ELR (cell line): ENCODE data around the gene SCLT1.
"Not testable (repeated sequence)": the region's sequence is repeated elsewhere in the genome, so short reads cannot be mapped to it uniquely, and the experiment has no call there.

ENCODE experiments used
- DNase-seq: peaks from one replicate; pipeline ENCODE4 v3.0.0-alpha.2; 2015; ENCODE audit warnings: low read depth

Gene SCLT1

GRCh38 chr4:129069537-129069936 lies 23.8 kb downstream of the SCLT1 start:
- DNase-seq: not testable (repeated sequence)

DNA sequence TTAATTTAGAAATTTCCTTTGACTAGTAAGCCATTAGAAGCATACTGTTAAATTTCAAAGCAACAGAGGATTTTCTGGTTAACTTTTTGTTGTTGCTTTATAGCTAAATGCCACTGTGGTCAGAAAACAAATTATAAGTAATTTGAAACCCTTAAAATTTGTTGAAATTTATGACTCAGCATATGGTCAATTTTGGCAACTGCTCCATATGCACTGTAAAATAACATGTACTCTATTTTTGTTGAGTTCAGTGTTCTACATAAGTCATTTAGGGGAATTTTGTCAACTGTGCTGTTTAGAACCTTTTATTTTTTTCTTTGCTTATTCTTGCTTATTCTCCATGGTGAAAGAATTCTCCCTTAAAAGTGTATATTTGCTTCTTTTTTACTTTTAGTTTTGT lies 28.6 kb downstream of the SCLT1 start:
- peak; percentile 10 for DNase-seq

DNA sequence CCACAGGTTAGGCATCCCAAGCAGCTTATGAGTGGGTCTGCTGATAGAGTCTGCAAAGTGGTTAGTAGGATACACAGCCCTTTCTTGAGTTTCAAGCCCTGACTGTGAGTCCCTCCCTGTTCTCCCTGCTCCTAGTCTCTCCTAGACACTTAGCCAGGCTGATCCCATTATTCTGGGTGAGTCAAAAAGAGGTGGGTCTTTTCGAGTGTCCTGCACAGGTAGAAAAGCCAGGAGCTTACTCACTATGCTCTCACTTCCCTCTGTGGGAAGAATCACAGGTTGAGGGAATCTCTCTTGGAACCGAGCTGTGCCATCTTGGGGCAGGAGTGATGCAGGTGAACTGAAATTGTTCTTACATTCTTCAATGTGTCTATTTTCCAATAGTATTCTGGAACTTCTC lies 29.7 kb downstream of the SCLT1 start:
- no peak for DNase-seq

DNA sequence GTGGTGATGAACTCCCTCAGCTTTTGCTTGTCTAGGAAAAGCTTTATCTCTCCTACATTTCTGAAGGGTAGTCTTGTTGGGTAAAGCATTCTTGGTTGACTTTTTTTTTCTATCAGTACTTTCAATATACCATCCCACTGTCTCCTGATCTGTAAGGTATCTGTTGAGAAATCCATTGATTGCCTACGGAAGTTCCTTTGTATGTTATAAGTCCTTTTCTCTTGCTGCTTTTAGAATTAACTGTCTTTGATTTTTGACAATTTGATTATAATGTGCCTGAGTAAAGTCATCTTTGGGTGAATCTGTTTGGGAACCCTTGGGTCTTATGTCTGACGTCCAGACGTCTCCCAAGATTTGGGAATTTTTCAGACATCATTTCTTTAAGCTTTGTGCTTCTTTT lies 30.8 kb downstream of the SCLT1 start:
- no peak for DNase-seq

GRCh38 chr4:129059028-129059427 lies 34.3 kb downstream of the SCLT1 start:
- DNase-seq: no peak

GRCh38 chr4:129046055-129046959 lies 47.0 kb downstream of the SCLT1 start:
- peak; percentile 2 for DNase-seq

GRCh38 chr4:129043523-129043922 lies 49.8 kb downstream of the SCLT1 start:
- peak; percentile 2 for DNase-seq

DNA sequence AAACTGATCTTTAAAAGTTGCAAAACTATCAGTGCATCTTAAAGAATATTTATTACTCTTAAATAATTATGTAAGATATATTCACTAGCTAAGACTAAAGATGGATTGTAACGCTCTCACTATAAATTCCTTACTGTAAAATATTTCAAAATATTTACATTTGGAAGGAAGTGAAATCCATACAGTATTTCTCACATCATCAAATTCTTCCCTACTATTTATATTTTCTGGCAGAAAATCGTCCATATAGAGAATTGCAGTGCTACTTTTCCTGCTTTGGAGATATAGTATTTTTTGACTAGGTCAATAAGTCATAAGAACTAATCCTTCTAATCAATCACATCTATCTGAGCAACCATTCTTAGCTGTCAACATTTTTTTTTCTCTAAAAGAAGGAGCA lies 52.9 kb downstream of the SCLT1 start:
- DNase-seq: no peak

- no peak for DNase-seq
These were observed 56.2 kb downstream of the SCLT1 start for GRCh38 chr4:129037093-129037492.

- peak; percentile 5 for DNase-seq
These were observed 78.5 kb downstream of the SCLT1 start for GRCh38 chr4:129014566-129015509.

DNA sequence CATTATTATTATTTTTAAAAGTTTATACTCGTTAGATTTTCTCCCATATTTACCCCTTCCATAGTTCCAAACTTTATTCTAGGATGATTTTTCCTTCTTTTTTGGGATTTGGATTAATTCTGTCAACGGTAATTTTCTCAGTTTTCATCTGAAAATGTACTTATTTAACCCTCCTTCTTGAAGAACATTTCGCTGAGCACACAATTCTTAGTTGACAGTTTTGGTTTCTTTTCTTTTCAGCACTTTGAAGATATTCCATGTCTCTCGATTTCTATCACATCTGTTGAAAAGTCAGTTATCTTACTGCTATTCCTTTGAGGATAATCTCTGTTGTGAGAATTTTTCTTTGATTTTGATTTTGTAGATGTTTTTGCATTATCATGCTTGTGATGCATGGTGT lies 85.2 kb downstream of the SCLT1 start:
- no peak for DNase-seq

- no peak for DNase-seq
These were observed 106.4 kb downstream of the SCLT1 start for GRCh38 chr4:128986908-128987307.

GRCh38 chr4:128986019-128986418 lies 107.3 kb downstream of the SCLT1 start:
- no peak for DNase-seq

GRCh38 chr4:128983771-128984485 lies 109.4 kb downstream of the SCLT1 start:
- DNase-seq: no peak

GRCh38 chr4:128981377-128981776 lies 112.0 kb downstream of the SCLT1 start:
- DNase-seq: no peak

GRCh38 chr4:128980816-128981326 lies 112.5 kb downstream of the SCLT1 start:
- DNase-seq: no peak

GRCh38 chr4:128979934-128980333 lies 113.4 kb downstream of the SCLT1 start:
- DNase-seq: peak; percentile 63

DNA sequence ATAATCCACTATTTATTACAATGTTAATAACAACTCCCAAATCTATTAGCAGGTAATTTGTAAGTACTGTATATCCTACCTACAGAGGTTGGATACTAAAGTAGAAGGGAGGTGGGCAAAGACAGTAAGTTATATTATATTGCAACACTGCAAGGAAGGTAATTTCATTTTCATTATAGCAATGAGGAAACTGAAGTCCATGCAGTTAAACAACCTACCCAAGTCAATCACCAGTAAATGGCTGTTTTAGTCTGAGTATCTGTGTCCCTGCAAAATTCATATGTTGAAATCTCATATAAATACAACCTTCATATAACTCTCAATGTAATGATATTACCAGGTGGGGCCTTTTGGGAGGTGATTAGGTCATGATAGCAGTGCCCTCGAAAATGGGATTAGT lies 114.4 kb downstream of the SCLT1 start:
- no peak for DNase-seq

GRCh38 chr4:128974136-128974581 lies 119.2 kb downstream of the SCLT1 start:
- no peak for DNase-seq

DNA sequence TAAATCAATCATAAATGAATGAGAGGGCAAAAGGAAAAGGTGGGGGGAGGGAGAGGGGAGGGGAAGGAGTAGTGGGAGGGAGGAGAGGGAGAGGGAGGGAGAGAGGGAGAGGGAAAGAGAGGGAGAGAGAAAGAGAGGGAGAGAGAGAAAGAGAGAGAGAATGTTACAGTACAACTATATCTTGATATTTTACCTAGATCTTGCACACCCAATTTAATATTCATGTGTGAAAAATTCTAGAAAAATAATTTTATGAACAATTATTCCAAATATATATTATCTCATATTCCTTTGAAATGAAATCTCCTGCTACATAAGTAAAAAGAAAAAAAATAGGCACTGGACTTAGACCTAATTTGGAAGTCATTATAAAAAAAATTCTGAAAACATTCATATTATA lies 120.0 kb downstream of the SCLT1 start:
- no peak for DNase-seq

- DNase-seq: no peak
These were observed 131.9 kb downstream of the SCLT1 start for GRCh38 chr4:128961405-128961804.

GRCh38 chr4:128958194-128958593 lies 135.1 kb downstream of the SCLT1 start:
- DNase-seq: no peak
